Parathyroid adenoma (tissue), 2 donors: ENCODE data around the gene RNU1-4.
"Not testable (repeated sequence)": the region's sequence is repeated elsewhere in the genome, so short reads cannot be mapped to it uniquely, and the experiment has no call there.

Source experiments
- H2AFZ ChIP-seq: fragments of 300-600 bp; sonication (generic); one replicate; pipeline ENCODE4 v1.7.0; 2017; ENCODE audit warnings: antibody characterized with exemption, mild to moderate bottlenecking
- H3K27ac ChIP-seq: fragments of 300-600 bp; sonication (generic); one replicate; pipeline ENCODE4 v1.7.0; 2017
- H3K27me3 ChIP-seq: fragments of 300-600 bp; sonication (generic); one replicate; pipeline ENCODE4 v1.7.0; 2017; ENCODE audit warnings: low read length; ENCODE audit not compliant: control insufficient read depth, insufficient read depth
- H3K36me3 ChIP-seq: fragments of 300-600 bp; sonication (generic); one replicate; pipeline ENCODE4 v1.7.0; 2017; ENCODE audit warnings: low read length; ENCODE audit not compliant: control insufficient read depth, insufficient read depth
- H3K4me1 ChIP-seq: fragments of 300-600 bp; sonication (generic); one replicate; pipeline ENCODE4 v1.7.0; 2017; ENCODE audit warnings: control low read depth
- H3K4me2 ChIP-seq: fragments of 300-600 bp; sonication (generic); one replicate; pipeline ENCODE4 v1.7.0; 2017; ENCODE audit warnings: low read length
- H3K4me3 ChIP-seq: fragments of 300-600 bp; sonication (generic); one replicate; pipeline ENCODE4 v1.7.0; 2017; ENCODE audit warnings: low read depth, low read length
- H3K79me2 ChIP-seq: fragments of 300-600 bp; sonication (generic); one replicate; pipeline ENCODE4 v1.7.0; 2017; ENCODE audit warnings: control low read depth
- H3K9ac ChIP-seq: fragments of 300-600 bp; sonication (generic); one replicate; pipeline ENCODE4 v1.7.0; 2017; ENCODE audit warnings: mild to moderate bottlenecking
- H3K9me3 ChIP-seq: fragments of 300-600 bp; sonication (generic); one replicate; pipeline ENCODE4 v1.7.0; 2017; ENCODE audit warnings: low read length; ENCODE audit not compliant: control insufficient read depth
- TF ChIP-seq, protein P1 (sequence below): fragments of 300-600 bp; sonication (generic); IDR thresholded peaks from one replicate; pipeline ENCODE4 v1.7.0; 2017; ENCODE audit warnings: antibody characterized with exemption, mild to moderate bottlenecking
- donor health status: primary hyperparathyroidism.

The RNU1-4 gene

GRCh38 chr1:16709659-16710087, 30.6 kb upstream of the RNU1-4 start:
- not testable (repeated sequence) for H3K9ac ChIP-seq, H3K4me3 ChIP-seq, H3K36me3 ChIP-seq, H2AFZ ChIP-seq, H3K4me2 ChIP-seq, H3K27me3 ChIP-seq, H3K4me1 ChIP-seq, H3K79me2 ChIP-seq, H3K27ac ChIP-seq, H3K9me3 ChIP-seq

DNA sequence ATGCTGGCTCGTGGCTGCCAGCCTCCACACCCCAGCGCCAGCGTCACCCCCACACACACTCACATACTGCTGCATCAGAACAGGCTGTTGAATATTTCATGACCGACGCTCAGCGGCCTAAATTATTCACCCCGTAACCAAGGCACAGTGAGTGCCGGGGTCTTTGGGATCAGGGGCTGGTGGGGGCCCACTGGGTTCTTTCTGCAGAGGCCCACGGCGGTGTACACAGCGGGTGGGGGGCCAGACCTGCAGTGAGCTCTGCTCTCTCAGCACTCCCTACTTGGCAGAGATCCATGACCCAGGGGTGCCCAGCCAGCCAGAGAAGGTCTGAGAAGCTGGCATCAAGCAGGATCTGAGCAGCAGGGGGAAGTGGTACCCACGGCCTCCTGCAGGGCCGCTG, 29.7 kb upstream of the RNU1-4 start:
- not testable (repeated sequence) for H3K4me1 ChIP-seq, H3K9ac ChIP-seq, H3K4me2 ChIP-seq, H3K27me3 ChIP-seq, H3K9me3 ChIP-seq, H3K4me3 ChIP-seq, H3K79me2 ChIP-seq, H3K27ac ChIP-seq, H2AFZ ChIP-seq, H3K36me3 ChIP-seq

GRCh38 chr1:16712131-16712530, 28.2 kb upstream of the RNU1-4 start:
- not testable (repeated sequence) for H3K4me3 ChIP-seq, H3K4me1 ChIP-seq, H3K27me3 ChIP-seq, H2AFZ ChIP-seq, H3K9ac ChIP-seq, H3K4me2 ChIP-seq, H3K27ac ChIP-seq, H3K9me3 ChIP-seq, H3K36me3 ChIP-seq, H3K79me2 ChIP-seq

- not testable (repeated sequence) for H3K27ac ChIP-seq, H3K36me3 ChIP-seq, H3K4me1 ChIP-seq, H2AFZ ChIP-seq, H3K4me3 ChIP-seq, H3K79me2 ChIP-seq, H3K9me3 ChIP-seq, H3K27me3 ChIP-seq, H3K9ac ChIP-seq, H3K4me2 ChIP-seq
These were observed 27.7 kb upstream of the RNU1-4 start for GRCh38 chr1:16712582-16712981.

DNA sequence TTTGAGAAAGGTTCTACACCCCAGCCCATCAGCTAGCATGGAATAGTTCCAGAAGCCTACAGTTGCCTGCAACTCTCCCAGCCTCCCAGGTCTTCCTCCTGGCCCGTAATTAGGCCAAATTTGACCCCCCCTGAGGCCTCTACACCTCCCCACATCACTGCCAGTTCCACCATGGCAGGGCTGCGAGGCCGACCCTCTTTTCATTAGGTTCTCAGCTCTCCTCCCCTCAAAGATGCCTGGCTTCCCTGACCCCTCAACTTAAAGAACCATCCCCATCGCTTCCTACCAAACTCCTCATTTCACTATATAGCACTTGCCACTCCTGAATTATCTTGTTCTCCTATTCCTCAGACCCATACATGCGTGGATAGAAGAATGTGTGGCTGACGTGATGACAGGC, 27.3 kb upstream of the RNU1-4 start:
- not testable (repeated sequence) for H3K27ac ChIP-seq, H3K9ac ChIP-seq, H3K4me3 ChIP-seq, H3K27me3 ChIP-seq, H3K9me3 ChIP-seq, H3K4me1 ChIP-seq, H3K79me2 ChIP-seq, H3K36me3 ChIP-seq, H2AFZ ChIP-seq, H3K4me2 ChIP-seq

DNA sequence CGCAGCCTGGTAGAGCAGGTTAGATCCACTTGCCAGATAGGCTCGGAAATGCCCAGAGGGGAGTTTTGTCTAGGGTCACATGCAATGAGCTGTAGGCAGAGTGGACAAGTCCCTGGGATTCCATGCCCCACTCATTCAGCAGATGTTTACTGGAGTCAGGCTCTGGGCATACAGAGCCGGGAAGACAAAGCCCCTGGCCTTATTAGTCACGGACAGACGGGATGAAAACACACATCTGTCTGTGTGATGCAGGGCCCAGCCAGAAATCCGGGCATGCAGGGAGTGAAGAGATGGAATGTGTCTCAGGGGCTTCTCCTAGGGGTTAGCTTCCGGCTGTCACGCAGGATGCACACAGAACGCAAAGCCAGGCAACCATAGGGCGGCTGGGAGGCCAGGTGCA, 26.8 kb upstream of the RNU1-4 start:
- not testable (repeated sequence) for H3K9me3 ChIP-seq, H3K27ac ChIP-seq, H3K27me3 ChIP-seq, H3K36me3 ChIP-seq, H3K4me3 ChIP-seq, H3K9ac ChIP-seq, H3K79me2 ChIP-seq, H3K4me1 ChIP-seq, H3K4me2 ChIP-seq, H2AFZ ChIP-seq

DNA sequence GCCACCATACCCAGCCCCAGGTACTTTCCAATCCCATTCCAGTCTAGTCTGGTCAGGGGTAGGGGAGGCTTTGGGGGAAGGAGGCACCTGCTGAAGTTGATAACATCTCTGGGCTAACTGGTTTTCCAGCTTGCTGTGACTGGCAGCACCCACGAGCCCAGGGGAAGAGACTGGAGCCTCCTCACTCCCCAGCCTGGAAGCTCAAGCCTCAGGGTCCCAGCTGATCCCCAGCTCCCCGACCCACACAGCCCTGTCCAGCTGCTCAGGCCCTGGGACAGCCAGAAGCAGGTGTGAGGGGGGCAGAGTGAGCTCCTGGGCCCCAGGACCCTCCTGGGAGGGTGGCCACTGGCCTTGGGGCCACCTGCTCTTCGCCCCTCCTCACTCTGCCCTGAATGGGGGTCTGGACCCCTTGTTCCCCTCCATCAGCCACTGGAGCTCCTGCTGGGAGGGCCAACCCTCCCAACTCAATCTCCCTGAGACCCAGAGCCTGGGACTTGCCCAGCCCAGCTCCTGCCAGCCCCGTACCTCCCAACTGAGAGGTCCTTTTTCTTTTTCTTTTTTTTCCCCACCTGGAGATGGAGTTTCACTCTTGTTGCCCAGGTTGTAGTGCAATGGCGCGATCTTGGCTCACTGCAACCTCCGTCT, 23.5 kb upstream of the RNU1-4 start:
- Histone ChIP-seq H3K4me2 (no peak overlapping the region), H3K79me2 (no peaks in the 10 kb centered on the region), H3K9ac (no peak overlapping the region), H3K27me3 (no peaks in the 10 kb centered on the region), H3K4me3 (no peak overlapping the region), H3K36me3 (no peaks in the 10 kb centered on the region), H2AFZ (no peak overlapping the region), H3K9me3 (no peaks in the 10 kb centered on the region), H3K4me1 (peaks cover 2% of the 10 kb centered on the region), H3K27ac (no peak overlapping the region)
- TF ChIP-seq, protein P1, sequence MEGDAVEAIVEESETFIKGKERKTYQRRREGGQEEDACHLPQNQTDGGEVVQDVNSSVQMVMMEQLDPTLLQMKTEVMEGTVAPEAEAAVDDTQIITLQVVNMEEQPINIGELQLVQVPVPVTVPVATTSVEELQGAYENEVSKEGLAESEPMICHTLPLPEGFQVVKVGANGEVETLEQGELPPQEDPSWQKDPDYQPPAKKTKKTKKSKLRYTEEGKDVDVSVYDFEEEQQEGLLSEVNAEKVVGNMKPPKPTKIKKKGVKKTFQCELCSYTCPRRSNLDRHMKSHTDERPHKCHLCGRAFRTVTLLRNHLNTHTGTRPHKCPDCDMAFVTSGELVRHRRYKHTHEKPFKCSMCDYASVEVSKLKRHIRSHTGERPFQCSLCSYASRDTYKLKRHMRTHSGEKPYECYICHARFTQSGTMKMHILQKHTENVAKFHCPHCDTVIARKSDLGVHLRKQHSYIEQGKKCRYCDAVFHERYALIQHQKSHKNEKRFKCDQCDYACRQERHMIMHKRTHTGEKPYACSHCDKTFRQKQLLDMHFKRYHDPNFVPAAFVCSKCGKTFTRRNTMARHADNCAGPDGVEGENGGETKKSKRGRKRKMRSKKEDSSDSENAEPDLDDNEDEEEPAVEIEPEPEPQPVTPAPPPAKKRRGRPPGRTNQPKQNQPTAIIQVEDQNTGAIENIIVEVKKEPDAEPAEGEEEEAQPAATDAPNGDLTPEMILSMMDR: no peak
